Epithelial cell of esophagus (primary cell): ENCODE results near the gene N4BP2.
"Not testable (repeated sequence)": the region's sequence is repeated elsewhere in the genome, so short reads cannot be mapped to it uniquely, and the experiment has no call there.

Experiments
- DNase-seq: peaks from one replicate; pipeline ENCODE4 v3.0.0; 2010; ENCODE audit warnings: low read depth
- H3K4me3 ChIP-seq: 2 replicates; pipeline ENCODE4 v1.5.1; 2011; ENCODE audit warnings: mild to moderate bottlenecking, low read length, control low read depth
- TF ChIP-seq, protein P1 (sequence below): IDR thresholded peaks from 2 replicates; pipeline ENCODE4 v1.5.1; 2011; ENCODE audit warnings: low read depth, mild to moderate bottlenecking, low read length, control low read depth, inconsistent platforms; ENCODE audit not compliant: insufficient read depth; ENCODE audit errors: missing control alignments

Gene N4BP2

DNA sequence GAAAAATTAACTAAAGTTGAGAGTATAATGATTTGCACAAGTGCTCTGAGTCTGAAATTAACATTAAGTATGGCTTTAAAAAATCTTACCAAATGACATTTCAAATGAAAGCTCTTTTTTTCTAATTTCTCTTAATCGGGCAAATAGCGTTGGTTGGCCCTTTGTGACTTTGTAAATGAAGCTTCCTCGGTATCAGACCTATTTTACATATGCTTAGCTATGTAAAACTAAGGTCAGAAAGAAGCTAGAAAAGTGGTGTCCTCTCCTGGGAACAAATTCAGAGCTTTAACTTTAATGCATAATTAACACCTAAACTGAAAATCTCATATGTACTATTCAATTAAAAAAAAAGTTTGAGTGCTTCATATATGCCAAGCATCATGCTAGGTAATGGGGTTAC is 62.7 kb downstream of the N4BP2 start:
- no peak overlapping the region for H3K4me3 ChIP-seq
- TF ChIP-seq, protein P1, sequence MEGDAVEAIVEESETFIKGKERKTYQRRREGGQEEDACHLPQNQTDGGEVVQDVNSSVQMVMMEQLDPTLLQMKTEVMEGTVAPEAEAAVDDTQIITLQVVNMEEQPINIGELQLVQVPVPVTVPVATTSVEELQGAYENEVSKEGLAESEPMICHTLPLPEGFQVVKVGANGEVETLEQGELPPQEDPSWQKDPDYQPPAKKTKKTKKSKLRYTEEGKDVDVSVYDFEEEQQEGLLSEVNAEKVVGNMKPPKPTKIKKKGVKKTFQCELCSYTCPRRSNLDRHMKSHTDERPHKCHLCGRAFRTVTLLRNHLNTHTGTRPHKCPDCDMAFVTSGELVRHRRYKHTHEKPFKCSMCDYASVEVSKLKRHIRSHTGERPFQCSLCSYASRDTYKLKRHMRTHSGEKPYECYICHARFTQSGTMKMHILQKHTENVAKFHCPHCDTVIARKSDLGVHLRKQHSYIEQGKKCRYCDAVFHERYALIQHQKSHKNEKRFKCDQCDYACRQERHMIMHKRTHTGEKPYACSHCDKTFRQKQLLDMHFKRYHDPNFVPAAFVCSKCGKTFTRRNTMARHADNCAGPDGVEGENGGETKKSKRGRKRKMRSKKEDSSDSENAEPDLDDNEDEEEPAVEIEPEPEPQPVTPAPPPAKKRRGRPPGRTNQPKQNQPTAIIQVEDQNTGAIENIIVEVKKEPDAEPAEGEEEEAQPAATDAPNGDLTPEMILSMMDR: no peak
- no peak for DNase-seq

DNA sequence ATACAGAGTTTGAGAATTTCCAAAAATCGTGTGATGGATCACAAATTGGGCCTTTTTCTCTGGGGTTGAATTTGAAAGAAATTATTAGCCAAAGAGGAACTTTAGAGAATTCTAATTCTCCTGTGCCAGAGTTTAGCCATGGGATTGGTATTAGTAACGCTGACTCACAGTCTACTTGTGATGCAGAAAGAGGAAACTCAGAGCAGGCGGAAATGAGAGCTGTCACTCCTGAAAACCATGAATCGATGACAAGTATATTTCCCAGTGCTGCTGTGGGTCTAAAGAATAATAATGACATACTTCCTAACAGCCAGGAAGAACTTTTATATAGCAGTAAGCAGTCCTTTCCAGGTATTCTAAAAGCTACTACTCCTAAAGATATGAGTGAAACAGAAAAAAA is 64.9 kb downstream of the N4BP2 start:
- peak; percentile 91 for DNase-seq
- no peak overlapping the region for H3K4me3 ChIP-seq
- TF ChIP-seq, protein P1: no peak

DNA sequence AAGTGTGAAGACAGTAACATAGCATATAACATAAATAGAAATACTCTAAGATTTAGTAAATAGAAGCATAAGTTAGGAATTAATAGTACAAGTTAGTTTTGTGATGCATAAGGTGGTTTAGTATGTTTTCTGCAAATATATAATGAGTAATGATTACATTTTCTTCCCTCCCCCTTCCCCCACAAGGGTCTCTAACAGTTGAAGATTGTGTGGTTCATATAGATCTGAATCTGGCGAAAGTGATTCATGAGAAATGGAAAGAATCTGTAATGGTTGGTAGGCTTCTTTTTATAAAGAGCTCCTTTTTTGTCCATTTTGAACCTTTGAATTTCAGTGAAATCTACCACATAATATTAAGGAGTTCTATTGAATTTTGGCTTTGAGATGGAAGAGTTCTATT is 66.3 kb downstream of the N4BP2 start:
- no peak for DNase-seq
- TF ChIP-seq, protein P1: no peak
- no peak overlapping the region for H3K4me3 ChIP-seq

DNA sequence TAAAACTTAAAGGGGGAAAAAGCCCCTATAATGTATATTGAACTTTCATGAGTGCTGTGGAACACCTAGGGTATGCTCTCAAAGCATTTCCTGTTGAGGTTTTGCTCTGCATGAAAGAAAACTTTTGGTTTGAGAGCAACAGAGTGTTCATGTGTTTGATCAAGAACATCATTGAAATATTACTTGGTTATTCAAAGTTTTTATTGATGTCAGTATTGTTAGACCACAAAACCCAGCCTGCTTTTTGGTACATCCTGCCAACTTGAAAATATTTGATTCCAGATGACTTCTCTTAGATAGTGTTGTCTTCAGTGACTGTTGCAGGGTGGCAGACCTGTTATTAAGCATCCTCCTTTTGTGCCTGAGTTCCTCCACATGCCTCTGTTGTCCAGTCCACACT is 68.0 kb downstream of the N4BP2 start:
- no peak overlapping the region for H3K4me3 ChIP-seq
- TF ChIP-seq, protein P1: no peak
- no peak for DNase-seq

DNA sequence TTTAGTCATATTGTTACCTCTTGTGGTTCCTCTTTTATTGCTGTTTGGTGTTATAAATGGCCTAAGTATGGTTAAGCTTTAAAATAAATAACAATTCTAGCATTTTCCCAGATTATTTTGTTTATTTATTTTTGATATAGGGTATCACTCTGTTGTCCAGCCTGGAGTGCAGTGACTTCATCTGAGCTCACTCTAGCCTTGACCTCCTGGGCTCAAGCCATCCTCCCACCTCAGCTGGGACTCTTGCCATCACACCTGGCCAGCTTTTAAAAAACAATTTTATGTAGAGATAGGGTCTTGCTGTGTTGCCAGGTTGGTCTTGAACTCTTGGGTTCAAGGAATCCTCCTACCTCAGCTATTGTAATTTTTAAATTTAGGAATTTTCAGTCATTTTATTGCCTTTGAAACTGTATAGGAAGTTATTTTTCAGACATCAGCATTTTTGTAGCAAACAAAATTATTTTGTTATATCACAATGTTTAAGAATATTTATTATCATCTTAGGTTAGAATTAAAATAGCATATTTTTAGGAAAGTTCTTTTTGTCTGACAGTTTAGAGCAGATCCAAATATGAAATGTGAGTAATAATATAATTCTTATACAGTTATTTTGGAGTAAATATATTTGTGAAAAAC is 73.9 kb downstream of the N4BP2 start:
- no peak for DNase-seq
- TF ChIP-seq, protein P1: no peak
- no peak overlapping the region for H3K4me3 ChIP-seq

DNA sequence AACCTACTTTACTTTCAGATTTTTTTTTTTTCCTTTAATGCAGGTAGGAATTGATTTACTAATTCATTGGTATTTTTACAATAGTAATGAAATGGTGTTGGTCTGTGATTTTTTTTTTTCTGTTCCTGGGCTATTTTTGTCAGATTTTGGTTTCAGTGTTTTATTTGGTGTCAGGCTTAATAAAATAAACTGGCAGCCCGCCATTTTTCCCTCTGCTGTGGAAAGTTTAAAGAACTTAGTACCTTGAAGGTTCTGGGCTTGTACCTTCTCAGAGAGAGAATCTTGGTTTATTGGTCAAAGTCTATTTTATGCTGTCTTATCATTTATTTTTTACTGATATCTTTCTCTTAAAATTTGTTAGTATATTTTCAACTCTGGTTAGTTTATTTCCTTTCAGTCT is 76.2 kb downstream of the N4BP2 start:
- TF ChIP-seq, protein P1: no peak
- no peak for DNase-seq
- no peak overlapping the region for H3K4me3 ChIP-seq

DNA sequence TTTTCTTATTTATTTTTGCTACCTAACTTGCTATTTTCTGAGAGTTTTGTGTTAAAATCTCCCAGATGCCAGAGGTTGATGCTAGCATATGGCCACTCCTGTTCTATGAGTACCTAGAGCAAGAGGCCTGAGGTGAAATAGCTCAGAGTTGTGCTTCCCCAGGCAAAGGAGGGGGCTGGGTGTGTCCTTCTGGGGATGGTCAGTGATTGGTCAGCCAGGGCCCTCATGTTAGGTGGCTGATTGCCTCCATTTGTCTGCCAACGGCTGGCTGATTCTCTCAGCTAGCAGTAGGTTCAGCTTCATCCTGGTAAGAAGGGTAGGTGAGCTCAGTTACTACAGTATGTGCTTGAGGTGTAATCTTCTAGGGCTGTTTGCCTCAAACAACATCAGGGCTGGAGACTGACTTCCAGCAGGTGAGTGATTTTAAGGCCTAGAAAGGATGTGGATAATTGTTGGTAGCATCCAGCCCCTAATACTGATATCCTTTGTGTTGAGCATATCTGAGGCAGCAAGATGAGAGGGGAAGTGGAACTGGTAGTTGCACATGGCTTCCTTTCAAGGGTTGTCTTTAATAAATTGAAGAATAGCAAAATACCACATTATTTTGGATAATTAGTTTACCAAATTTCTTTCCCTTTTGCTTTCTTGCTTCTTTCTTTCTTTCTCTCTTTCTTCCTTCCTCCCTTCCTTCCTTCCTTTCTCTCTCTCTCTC is 77.7 kb downstream of the N4BP2 start:
- TF ChIP-seq, protein P1: no peak
- no peak for DNase-seq
- H3K4me3 ChIP-seq: no peak overlapping the region

DNA sequence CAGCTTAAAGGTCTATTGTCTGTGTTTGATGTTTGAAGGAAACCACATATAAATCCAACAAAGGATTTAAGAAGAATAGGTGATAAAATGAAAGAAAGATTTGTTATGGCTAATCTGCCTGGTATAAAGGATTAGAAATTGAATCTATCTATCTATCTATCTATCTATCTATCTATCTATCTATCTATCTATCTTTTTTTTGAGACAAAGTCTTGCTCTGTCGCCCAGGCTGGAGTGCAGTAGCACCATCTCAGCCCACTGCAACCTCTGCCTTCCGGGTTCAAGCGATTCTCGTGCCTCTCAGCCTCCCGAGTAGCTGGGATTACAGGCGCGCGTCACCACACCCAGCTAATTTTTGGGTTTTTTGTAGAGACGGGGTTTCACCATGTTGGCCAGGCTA is 79.6 kb downstream of the N4BP2 start:
- not testable (repeated sequence) for DNase-seq

More for the DNA sequence above, 79.6 kb downstream of the N4BP2 start:
- H3K4me3 ChIP-seq: not testable (repeated sequence)
